PFSK-1 (cell line): Measurements from ENCODE around the gene POMT1.

Experiments
- POLR2AphosphoS5 ChIP-seq: IDR thresholded peaks from 2 replicates; pipeline ENCODE4 v1.6.1; 2012; ENCODE audit warnings: low read depth, mild to moderate bottlenecking, control low read depth, low read length, moderate library complexity
- SIN3A ChIP-seq: IDR thresholded peaks from 2 replicates; pipeline ENCODE4 v1.6.1; 2012; ENCODE audit warnings: mild to moderate bottlenecking, low read length, moderate library complexity, borderline replicate concordance; ENCODE audit not compliant: insufficient read depth
- TAF1 ChIP-seq: IDR thresholded peaks from 2 replicates; pipeline ENCODE4 v1.6.1; 2012; ENCODE audit warnings: low read length, control low read depth, borderline replicate concordance; ENCODE audit not compliant: insufficient read depth
- TF ChIP-seq, protein P1 (sequence below), 2 experiments: IDR thresholded peaks; 2 replicates each; pipeline versions ENCODE4 v1.6.1 to v1.8.0; 2011 to 2012; ENCODE audit warnings: low read depth in 2 of 2, low read length in 2 of 2, control low read depth in 1 of 2, inconsistent platforms in 1 of 2, mild to moderate bottlenecking in 1 of 2, moderate library complexity in 1 of 2; ENCODE audit not compliant: insufficient read depth in 1 of 2

DNA sequence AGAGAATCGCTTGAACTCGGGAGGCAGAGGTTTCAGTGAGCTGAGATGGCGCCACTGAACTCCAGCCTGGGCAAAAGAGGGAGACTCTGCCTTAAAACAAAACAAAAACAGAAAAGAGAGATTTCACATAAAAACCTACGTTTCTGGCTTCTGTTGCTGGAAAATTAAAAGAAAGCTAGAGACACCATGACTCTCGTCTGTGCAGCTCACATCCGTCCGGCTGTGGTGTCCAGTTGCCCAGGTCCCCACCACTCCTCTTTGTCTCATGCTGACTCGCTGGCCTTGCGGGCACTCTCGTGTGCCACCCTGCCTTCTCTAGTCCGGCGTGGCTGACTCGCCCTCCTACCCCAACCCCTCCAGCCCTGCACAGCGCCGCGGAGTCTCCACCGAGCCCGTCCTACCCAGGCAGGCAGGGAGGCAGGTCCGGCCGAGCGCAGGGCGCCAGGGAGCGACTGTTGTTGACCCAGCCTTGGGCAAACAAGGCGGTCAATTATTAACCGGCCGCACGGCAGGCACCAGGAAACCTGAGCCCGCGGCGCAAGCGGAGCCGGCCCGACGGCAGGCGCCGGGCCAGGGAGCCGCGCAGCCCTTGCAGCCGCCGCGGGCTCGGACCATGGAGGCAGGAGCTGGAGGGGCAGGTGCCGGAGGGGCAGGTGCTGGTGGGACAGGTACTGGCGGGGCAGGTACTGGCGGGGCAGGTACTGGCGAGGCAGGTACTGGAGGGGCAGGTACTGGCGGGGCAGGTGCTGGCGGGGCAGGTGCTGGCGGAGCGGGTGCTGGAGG lies 42.5 kb downstream of the POMT1 start, which contains the start of gene PRRT1B:
- TF ChIP-seq, protein P1, sequence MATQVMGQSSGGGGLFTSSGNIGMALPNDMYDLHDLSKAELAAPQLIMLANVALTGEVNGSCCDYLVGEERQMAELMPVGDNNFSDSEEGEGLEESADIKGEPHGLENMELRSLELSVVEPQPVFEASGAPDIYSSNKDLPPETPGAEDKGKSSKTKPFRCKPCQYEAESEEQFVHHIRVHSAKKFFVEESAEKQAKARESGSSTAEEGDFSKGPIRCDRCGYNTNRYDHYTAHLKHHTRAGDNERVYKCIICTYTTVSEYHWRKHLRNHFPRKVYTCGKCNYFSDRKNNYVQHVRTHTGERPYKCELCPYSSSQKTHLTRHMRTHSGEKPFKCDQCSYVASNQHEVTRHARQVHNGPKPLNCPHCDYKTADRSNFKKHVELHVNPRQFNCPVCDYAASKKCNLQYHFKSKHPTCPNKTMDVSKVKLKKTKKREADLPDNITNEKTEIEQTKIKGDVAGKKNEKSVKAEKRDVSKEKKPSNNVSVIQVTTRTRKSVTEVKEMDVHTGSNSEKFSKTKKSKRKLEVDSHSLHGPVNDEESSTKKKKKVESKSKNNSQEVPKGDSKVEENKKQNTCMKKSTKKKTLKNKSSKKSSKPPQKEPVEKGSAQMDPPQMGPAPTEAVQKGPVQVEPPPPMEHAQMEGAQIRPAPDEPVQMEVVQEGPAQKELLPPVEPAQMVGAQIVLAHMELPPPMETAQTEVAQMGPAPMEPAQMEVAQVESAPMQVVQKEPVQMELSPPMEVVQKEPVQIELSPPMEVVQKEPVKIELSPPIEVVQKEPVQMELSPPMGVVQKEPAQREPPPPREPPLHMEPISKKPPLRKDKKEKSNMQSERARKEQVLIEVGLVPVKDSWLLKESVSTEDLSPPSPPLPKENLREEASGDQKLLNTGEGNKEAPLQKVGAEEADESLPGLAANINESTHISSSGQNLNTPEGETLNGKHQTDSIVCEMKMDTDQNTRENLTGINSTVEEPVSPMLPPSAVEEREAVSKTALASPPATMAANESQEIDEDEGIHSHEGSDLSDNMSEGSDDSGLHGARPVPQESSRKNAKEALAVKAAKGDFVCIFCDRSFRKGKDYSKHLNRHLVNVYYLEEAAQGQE (IDR thresholded peaks at IDR 0.05; ENCODE audit: insufficient read depth in 1 of 2, low read depth in 2 of 2, low read length in 2 of 2), result no peak
- TF ChIP-seq TAF1 (no peak), SIN3A (no peak), POLR2AphosphoS5 (no peak)
